Keratinocyte (primary cell): ENCODE data around the gene ANKRD44. TPM values are rescaled to one million over a fixed set of nuclear protein-coding genes. Genes with fewer than 3 reads are reported as not detected.

Source experiments
- DNase-seq: peaks from one replicate; pipeline ENCODE4 v3.0.0-alpha.2; 2011; ENCODE audit warnings: low read depth, missing footprints, low spot score
- FAIRE-seq: peaks from 2 replicates; lab custom pipeline; 2011; peaks lifted over from hg19 to GRCh38; lab: Jason Lieb, UNC
- H2AFZ ChIP-seq: 2 replicates; pipeline ENCODE4 v1.6.0; 2012; ENCODE audit warnings: low read length, control low read depth, inconsistent platforms; ENCODE audit not compliant: control insufficient read depth
- H3K27ac ChIP-seq: 2 replicates; pipeline ENCODE4 v1.5.1; 2011; ENCODE audit warnings: low read length; ENCODE audit not compliant: control insufficient read depth, insufficient read depth
- H3K27me3 ChIP-seq: 3 replicates; pipeline ENCODE4 v1.6.0; 2011; ENCODE audit warnings: low read length; ENCODE audit not compliant: control insufficient read depth, insufficient read depth; ENCODE audit errors: extremely low read depth
- H3K36me3 ChIP-seq, 2 experiments: 2 replicates in 1 of 2; 3 replicates in 1 of 2; pipeline ENCODE4 v1.5.1; 2011; ENCODE audit warnings: low read length in 2 of 2, mild to moderate bottlenecking in 1 of 2; ENCODE audit not compliant: control insufficient read depth in 2 of 2, insufficient read depth in 2 of 2; ENCODE audit errors: extremely low read depth in 1 of 2
- H3K4me1 ChIP-seq: 3 replicates; pipeline ENCODE4 v1.5.1; 2011; ENCODE audit warnings: low read length; ENCODE audit not compliant: control insufficient read depth, insufficient read depth; ENCODE audit errors: extremely low read depth
- H3K4me2 ChIP-seq: 3 replicates; pipeline ENCODE4 v1.6.0; 2011; ENCODE audit warnings: low read depth, low read length; ENCODE audit not compliant: control insufficient read depth, insufficient read depth; ENCODE audit errors: extremely low read depth
- H3K4me3 ChIP-seq, 3 experiments: fragments of 200-600 bp in 1 of 3; sonication (generic) in 1 of 3; 2 replicates in 2 of 3; 3 replicates in 1 of 3; pipeline ENCODE4 v1.5.1; 2011 to 2016; ENCODE audit warnings: low read length in 3 of 3, mild to moderate bottlenecking in 3 of 3, control low read depth in 2 of 3, inconsistent platforms in 1 of 3, low read depth in 1 of 3, mixed read lengths in 1 of 3, mixed run types in 1 of 3, moderate library complexity in 1 of 3; ENCODE audit not compliant: control insufficient read depth in 2 of 3, insufficient read depth in 2 of 3; ENCODE audit errors: extremely low read depth in 1 of 3
- H3K79me2 ChIP-seq: 2 replicates; pipeline ENCODE4 v1.6.0; 2012; ENCODE audit warnings: low read length; ENCODE audit not compliant: control insufficient read depth, insufficient read depth
- H3K9ac ChIP-seq: 3 replicates; pipeline ENCODE4 v1.6.0; 2011; ENCODE audit warnings: low read length; ENCODE audit not compliant: control insufficient read depth, insufficient read depth; ENCODE audit errors: extremely low read depth
- H3K9me1 ChIP-seq: 3 replicates; pipeline ENCODE4 v1.6.0; 2011; ENCODE audit warnings: low read length; ENCODE audit not compliant: control insufficient read depth, insufficient read depth; ENCODE audit errors: extremely low read depth
- H3K9me3 ChIP-seq: 2 replicates; pipeline ENCODE4 v1.5.1; 2012; ENCODE audit warnings: low read depth, low read length; ENCODE audit not compliant: control insufficient read depth
- H4K20me1 ChIP-seq: 3 replicates; pipeline ENCODE4 v1.6.0; 2011; ENCODE audit warnings: low read length; ENCODE audit not compliant: control insufficient read depth, insufficient read depth; ENCODE audit errors: extremely low read depth
- EZH2 ChIP-seq: IDR thresholded peaks from one replicate; pipeline ENCODE4 v1.6.1; 2012; ENCODE audit warnings: inconsistent platforms, mild to moderate bottlenecking, low read length, moderate library complexity
- dilution Hi-C: fragments of 300-500 bp; cut with MboI; formaldehyde crosslinking; loops from one replicate; pipeline ENCODE4 v1.7.0; 2020; ENCODE audit warnings: low sequenced_read_pairs; ENCODE audit not compliant: extremely low pct_ligation_motif_present
- polyA plus RNA-seq, 5 experiments: library from polyadenylated mRNA; depleted of rRNA in 3 of 5; stranded (reverse) in 3 of 5; stranded (forward) in 1 of 5; unstranded in 1 of 5; fragments of >200 nt; gene quantifications; 1 replicate in 1 of 5; 2 replicates in 3 of 5; 3 replicates in 1 of 5; pipeline versions ENCODE4 v1.2.1 to v1.2.3, GENCODE V29; 2011 to 2012; ENCODE audit warnings: missing spikeins in 2 of 5, low read depth in 1 of 5, low replicate concordance in 1 of 5
- TF ChIP-seq, protein P1 (sequence below), 3 experiments: IDR thresholded peaks in 1 of 3; conservative IDR thresholded peaks in 1 of 3; optimal IDR thresholded peaks in 1 of 3; 2 replicates in 2 of 3; 3 replicates in 1 of 3; pipeline versions ENCODE3 to v1.5.1; 2011; ENCODE audit warnings: low read length in 3 of 3, mild to moderate bottlenecking in 3 of 3, moderate library complexity in 2 of 3, control low read depth in 1 of 3, inconsistent platforms in 1 of 3; ENCODE audit not compliant: insufficient read depth in 2 of 3; ENCODE audit errors: extremely low read depth in 1 of 3

Gene ANKRD44
- polyA plus RNA-seq, 1 donor (not counting 4 experiments of a cell fraction or from before 2014, with no cell fraction given) = 0.35 TPM

DNA sequence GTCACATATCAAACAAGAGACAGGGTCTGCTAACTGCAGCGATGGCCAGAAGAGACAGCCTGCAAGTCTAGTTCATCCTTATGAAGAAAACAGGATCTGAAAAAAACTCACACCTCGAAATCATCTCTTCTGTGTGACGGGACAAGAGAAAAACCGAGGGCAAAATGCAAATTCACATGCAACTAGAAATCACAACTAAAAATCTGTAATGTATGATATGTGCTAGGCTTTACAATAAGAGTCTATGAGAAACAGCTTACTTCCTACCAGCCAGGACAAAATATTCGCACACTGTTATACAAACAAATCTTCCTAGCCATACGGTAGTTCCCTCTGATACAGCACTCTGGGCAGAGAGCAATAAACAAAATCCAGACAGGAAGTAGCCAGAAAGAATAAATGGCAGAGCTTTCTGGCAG lies 48.8 kb downstream of the ANKRD44 start:
- FAIRE-seq = no peak
- Histone ChIP-seq H3K4me1 (no peaks in the 10 kb centered on the region), H3K36me3 (no peaks in the 10 kb centered on the region), H3K79me2 (no peaks in the 10 kb centered on the region), H3K9me3 (no peaks in the 10 kb centered on the region), H3K27ac (no peak overlapping the region), H3K9me1 (no peaks in the 10 kb centered on the region), H2AFZ (no peak overlapping the region), H3K9ac (no peak overlapping the region), H4K20me1 (no peaks in the 10 kb centered on the region), H3K4me2 (no peak overlapping the region), H3K27me3 (no peaks in the 10 kb centered on the region), H3K4me3 (no peak overlapping the region)
- no peak for DNase-seq
- dilution Hi-C loops = no loop called here
- TF ChIP-seq EZH2 = no peak

DNA sequence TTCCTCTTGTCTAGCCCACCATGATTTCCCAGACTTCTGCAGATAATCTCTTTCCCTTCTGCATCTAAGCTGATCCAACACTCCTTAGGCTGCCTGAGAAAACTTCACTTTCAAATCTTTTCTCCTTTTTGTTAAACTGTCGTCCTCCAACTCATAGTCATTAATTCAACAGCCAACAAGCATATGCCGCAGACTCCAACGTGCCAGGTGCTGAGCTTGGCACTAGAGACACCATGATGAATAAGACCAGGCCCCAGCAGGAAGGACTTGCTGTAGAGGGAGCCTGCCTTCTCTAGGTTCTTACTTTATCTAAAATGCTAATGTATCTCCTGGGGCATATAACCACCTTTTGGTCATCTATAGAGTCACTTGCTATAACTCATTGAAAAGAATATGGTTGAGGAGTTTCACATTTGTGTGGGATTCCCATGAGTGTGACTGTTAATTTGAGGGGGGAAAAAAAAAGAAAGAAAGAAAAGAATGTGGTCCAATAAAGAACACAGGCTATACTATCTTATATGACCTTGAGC lies 51.0 kb downstream of the ANKRD44 start:
- no peaks in the 10 kb centered on the region for H3K9me3 ChIP-seq
- H3K36me3 ChIP-seq = no peaks in the 10 kb centered on the region
- H3K79me2 ChIP-seq = no peaks in the 10 kb centered on the region
- FAIRE-seq (no peak), DNase-seq (no peak)
- H4K20me1 ChIP-seq = no peaks in the 10 kb centered on the region
- TF ChIP-seq, protein P1, sequence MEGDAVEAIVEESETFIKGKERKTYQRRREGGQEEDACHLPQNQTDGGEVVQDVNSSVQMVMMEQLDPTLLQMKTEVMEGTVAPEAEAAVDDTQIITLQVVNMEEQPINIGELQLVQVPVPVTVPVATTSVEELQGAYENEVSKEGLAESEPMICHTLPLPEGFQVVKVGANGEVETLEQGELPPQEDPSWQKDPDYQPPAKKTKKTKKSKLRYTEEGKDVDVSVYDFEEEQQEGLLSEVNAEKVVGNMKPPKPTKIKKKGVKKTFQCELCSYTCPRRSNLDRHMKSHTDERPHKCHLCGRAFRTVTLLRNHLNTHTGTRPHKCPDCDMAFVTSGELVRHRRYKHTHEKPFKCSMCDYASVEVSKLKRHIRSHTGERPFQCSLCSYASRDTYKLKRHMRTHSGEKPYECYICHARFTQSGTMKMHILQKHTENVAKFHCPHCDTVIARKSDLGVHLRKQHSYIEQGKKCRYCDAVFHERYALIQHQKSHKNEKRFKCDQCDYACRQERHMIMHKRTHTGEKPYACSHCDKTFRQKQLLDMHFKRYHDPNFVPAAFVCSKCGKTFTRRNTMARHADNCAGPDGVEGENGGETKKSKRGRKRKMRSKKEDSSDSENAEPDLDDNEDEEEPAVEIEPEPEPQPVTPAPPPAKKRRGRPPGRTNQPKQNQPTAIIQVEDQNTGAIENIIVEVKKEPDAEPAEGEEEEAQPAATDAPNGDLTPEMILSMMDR (optimal IDR thresholded peaks at IDR 0.05 in 1 of 3, IDR thresholded peaks at IDR 0.05 in 1 of 3, conservative IDR thresholded peaks at IDR 0.05 in 1 of 3; ENCODE audit: extremely low read depth in 1 of 3, insufficient read depth in 2 of 3, low read length in 3 of 3) = no peak
- no peak for TF ChIP-seq EZH2
- H2AFZ ChIP-seq = no peak overlapping the region
- H3K27me3 ChIP-seq = no peaks in the 10 kb centered on the region
- H3K4me3 ChIP-seq = no peak overlapping the region
- H3K4me2 ChIP-seq = no peak overlapping the region
- H3K27ac ChIP-seq = no peak overlapping the region
- dilution Hi-C loops = no loop called here
- H3K4me1 ChIP-seq = no peaks in the 10 kb centered on the region
- H3K9ac ChIP-seq = no peak overlapping the region
- H3K9me1 ChIP-seq = no peaks in the 10 kb centered on the region

DNA sequence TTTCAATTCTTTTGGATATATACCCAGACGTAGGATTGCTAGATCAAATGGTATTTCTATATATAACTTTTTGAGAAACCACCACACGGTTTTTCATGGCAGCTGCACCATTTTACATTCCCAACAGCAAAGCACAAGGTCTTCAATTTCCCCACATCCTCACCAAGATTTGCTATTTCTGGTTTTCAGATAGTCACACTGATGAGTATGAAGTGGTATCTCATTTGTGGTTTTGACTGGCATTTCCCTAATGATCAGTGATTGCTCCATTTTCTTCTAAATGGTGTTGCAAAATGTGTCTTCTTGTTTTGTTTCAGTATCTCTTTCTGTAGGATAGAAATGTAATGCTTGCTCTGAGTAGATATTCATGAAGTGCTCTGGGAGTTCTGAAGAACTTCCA lies 52.0 kb downstream of the ANKRD44 start:
- no peaks in the 10 kb centered on the region for H3K36me3 ChIP-seq
- H3K79me2 ChIP-seq = no peaks in the 10 kb centered on the region
- no peaks in the 10 kb centered on the region for H4K20me1 ChIP-seq
- no peak overlapping the region for H3K4me2 ChIP-seq
- no peaks in the 10 kb centered on the region for H3K4me1 ChIP-seq
- H3K9me3 ChIP-seq = no peaks in the 10 kb centered on the region
- H2AFZ ChIP-seq = no peak overlapping the region
- TF ChIP-seq, protein P1 (optimal IDR thresholded peaks at IDR 0.05 in 1 of 3, IDR thresholded peaks at IDR 0.05 in 1 of 3, conservative IDR thresholded peaks at IDR 0.05 in 1 of 3; ENCODE audit: extremely low read depth in 1 of 3, insufficient read depth in 2 of 3, low read length in 3 of 3) = no peak
- TF ChIP-seq EZH2 = no peak
- H3K27me3 ChIP-seq = no peaks in the 10 kb centered on the region
- no peak overlapping the region for H3K27ac ChIP-seq
- dilution Hi-C loops = no loop called here
- FAIRE-seq = no peak
- H3K4me3 ChIP-seq = no peak overlapping the region
- DNase-seq = no peak
- H3K9ac ChIP-seq = no peak overlapping the region
- no peaks in the 10 kb centered on the region for H3K9me1 ChIP-seq
